Lower leg skin (tissue), 4 donors: ENCODE data around the gene ABHD8. TPM values are rescaled to one million over a fixed set of nuclear protein-coding genes. Genes with fewer than 3 reads are reported as not detected.

ENCODE experiments used
- DNase-seq, 2 donors: peaks; one replicate each; pipeline ENCODE4 v3.0.0-alpha.2; 2019; ENCODE audit warnings: low spot score in 2 of 2
- H3K4me3 ChIP-seq: fragments of 200-600 bp; sonication (generic); 2 replicates; pipeline ENCODE4 v1.5.1; 2017; ENCODE audit warnings: mild to moderate bottlenecking, low read depth; ENCODE audit not compliant: poor library complexity, severe bottlenecking
- POLR2A ChIP-seq, 2 donors: fragments of 450-650 bp; IDR thresholded peaks; one replicate each; pipeline ENCODE4 v1.6.1; 2016 to 2017; ENCODE audit warnings: antibody characterized with exemption in 2 of 2, mild to moderate bottlenecking in 1 of 2, moderate library complexity in 1 of 2
- WGBS, 2 donors: methylation state at CpG; one replicate each; pipeline ENCODE4 v1.1.5; 2018; 5-methylcytosine and 5-hydroxymethylcytosine counted together
- intact Hi-C: fragments of 100-400 bp; cut with DNase I; formaldehyde crosslinking; loops from one replicate; pipeline ENCODE4 v1.15.0; 2023; ENCODE audit warnings: low total_unique reads
- total RNA-seq, 4 donors: library from RNA; depleted of rRNA; stranded (reverse); fragments of >200 nt; gene quantifications; one replicate each; pipeline ENCODE4 v1.1.0, GENCODE V29; 2016
- TF ChIP-seq, protein P1 (sequence below), 3 donors: fragments of 450-650 bp; IDR thresholded peaks; one replicate each; pipeline ENCODE4 v1.5.1; 2016; ENCODE audit warnings: antibody characterized with exemption in 3 of 3, mild to moderate bottlenecking in 3 of 3, moderate library complexity in 2 of 3

Gene ABHD8
- total RNA-seq, 4 donors from 2014 or later, result 20.2 to 34.9 (median 27.7) TPM

DNA sequence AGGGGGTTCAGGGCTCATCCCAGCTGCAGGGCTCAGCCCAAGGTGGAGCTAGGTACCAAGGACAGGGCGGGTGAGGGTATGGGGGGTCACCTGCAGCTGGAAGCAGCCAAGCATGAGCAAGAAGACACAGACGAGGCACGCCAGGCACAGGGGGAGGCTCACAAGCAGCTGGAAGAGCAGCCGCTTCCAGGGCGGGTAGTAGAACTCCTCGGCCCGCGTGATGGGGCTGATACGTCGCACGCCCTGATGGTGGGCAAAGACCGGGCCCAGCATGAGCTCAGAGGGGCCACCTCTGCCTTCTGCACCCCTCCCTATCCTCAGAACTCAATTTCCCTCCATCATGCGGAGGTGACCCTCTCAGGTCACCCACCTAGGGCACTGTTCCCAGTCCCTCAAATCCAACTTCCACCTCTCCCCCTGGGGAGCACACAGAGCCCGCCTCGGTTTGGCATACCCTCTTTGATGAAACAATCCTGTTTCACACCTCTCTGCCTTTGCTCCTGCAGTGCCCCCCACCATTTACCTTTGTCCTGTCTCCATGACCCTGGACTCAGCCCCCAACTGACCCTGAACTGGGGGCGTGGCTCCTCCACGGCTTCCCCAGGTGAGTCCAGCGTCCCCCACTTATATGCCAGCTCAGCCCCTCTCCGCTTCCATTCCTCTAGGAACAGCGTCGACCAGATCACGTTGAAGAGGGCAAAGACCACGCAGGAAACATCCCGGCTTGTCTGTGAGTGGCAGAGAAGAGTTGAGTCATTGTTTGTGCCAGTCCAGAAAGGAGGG lies 27.2 kb upstream of the ABHD8 start:
- intact Hi-C loops, result no loop called here
- no peak for DNase-seq
- 90 to 91% methylated on average over 24 of the region's 24 CpGs for WGBS, 2 donors
- TF ChIP-seq POLR2A (IDR thresholded peaks at IDR 0.05), result no peak
- H3K4me3 ChIP-seq, result no peak overlapping the region

DNA sequence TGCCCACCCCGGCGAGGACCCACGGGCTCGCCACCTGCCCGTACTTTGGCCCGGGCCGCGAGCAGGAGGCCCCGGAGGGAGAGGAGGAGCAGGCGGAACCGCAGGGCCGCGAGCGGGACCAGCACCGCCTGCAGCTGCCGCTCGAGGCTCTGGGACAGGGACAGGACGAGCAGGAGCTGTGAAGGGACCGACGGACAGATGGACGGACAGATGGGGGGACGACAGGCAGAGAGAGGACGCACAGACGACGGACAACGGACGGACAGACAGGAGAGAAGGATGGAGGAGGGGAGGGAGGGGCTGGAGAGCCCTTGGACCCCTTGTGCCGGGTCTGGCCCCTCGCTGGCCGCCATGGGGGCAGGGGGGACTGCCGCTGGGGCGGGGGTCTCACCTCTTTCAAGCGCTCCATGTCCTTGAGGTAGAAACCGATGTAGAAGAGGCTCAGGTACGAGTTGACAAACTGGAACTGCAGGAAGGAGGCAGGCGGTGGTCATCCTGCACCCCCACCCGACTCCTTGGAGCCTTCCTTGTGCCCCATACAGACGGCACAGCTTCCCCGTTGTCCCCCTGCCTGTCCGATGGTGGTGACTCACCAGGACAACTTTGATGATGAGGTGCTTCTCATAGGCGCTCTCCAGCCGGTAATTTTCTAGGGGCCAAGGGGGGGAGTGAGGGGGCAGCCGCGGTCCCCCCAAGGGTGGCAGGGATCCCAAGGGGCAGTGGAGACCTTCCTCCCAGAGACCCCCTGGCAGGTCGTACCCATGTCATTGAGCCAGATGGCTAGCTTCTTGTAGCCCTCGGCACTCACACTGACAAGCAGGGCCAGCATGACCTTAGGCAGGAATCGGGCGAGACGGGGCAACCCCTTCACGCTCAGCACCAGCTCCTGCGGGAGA lies 26.4 kb upstream of the ABHD8 start:
- no peak overlapping the region for H3K4me3 ChIP-seq
- no peak for TF ChIP-seq POLR2A (IDR thresholded peaks at IDR 0.05)
- TF ChIP-seq, protein P1, sequence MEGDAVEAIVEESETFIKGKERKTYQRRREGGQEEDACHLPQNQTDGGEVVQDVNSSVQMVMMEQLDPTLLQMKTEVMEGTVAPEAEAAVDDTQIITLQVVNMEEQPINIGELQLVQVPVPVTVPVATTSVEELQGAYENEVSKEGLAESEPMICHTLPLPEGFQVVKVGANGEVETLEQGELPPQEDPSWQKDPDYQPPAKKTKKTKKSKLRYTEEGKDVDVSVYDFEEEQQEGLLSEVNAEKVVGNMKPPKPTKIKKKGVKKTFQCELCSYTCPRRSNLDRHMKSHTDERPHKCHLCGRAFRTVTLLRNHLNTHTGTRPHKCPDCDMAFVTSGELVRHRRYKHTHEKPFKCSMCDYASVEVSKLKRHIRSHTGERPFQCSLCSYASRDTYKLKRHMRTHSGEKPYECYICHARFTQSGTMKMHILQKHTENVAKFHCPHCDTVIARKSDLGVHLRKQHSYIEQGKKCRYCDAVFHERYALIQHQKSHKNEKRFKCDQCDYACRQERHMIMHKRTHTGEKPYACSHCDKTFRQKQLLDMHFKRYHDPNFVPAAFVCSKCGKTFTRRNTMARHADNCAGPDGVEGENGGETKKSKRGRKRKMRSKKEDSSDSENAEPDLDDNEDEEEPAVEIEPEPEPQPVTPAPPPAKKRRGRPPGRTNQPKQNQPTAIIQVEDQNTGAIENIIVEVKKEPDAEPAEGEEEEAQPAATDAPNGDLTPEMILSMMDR (IDR thresholded peaks at IDR 0.05), result no peak
- intact Hi-C loops, result no loop called here
- WGBS, 2 donors, result 58 to 69% methylated on average over 42 to 51 of the region's 51 CpGs
- no peak for DNase-seq

DNA sequence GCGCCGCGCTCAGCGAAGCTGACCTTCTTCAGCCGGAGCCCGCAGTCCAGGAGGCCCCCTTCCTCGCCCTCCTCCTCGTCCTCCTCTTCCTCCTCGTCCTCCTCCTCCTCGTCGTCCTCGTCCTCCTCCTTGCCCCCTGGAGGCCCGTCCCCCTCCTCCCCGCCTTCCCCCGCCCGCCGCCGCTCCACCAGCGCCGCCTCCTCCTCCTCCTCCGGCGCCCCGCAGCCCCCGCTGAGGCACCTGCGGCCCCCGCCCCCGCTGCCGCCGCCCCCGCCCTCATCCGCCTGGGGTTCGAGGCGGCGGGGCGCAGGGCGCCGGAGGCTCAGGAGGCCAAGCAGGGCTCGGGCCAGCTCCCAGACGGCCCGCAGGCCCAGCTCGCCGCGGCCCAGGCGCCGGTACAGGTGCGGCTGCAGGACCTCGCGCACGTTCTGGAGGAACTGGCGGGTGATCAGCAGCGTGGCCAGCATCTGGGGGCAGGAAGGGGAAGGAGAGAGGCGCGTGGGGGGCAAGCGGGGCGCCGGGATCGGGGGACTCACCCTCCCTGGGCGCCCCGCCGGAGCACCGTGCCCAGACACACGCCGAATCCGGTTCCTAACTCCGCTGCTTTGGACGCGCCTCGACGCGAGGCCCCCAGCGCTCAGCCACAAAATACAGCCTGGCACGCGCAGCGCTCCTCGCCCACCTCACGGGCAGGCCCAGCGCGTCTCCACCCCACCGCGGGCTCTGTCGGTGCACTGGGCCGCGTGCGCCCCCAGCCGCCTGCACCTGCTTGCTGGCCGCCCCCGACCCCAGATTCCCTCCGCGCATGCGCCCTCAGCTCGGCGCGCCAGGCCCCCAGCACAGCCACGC lies 25.5 kb upstream of the ABHD8 start:
- H3K4me3 ChIP-seq, result peak overlapping the region; percentile 18
- no peak for TF ChIP-seq POLR2A (IDR thresholded peaks at IDR 0.05)
- TF ChIP-seq, protein P1 (IDR thresholded peaks at IDR 0.05), result no peak
- DNase-seq, result no peak
- WGBS, 2 donors, result 27 to 50% methylated on average over 38 to 59 of the region's 94 CpGs
- intact Hi-C loops, result no loop called here

DNA sequence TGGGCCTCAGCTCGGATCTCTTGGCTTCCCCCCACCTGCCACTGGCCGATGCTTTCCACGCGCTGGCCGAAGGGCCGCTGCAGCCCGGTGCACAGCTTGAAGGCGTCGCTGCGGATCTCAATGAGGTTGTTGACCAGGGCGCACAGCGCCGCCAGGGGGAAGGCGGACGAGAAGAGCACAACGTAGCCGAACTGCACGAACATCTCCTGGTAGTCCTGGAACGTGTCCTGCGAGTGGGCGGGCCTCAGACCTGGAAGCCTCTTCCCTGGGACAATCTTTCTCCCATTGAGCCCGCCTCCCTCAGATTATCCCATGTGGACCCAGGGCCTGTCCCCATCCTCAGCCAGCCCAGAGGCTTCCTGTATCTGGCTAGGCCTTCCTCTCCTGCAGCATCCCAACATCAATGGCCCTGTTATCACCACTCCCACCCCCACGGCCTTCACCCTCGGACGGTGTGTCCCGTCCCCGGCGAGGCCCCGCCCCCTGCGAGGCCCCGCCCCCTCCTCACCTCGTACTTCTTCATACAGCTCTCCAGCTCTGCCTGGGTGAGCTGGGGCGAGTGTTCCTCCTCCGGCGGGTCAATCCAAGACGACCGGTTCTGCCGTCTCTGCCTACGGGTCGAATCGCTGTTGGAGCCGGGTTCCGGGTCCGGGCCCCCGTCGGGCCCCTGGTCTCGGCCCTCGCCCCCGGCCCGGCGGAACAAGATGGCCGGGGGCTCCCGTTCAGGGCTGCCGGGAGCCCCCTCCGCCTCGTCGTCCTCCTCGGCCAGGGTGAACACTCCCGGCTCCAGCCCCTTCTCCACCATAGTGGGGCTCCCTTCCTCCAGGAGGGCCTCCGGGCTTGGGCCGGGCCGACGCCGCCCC lies 24.7 kb upstream of the ABHD8 start:
- H3K4me3 ChIP-seq, result peak overlapping the region; percentile 18
- intact Hi-C loops, result no loop called here
- peak in 1 of 2 donors; percentile 64 for DNase-seq
- 38 to 42% methylated on average over 49 to 54 of the region's 64 CpGs for WGBS, 2 donors
- TF ChIP-seq, protein P1 (IDR thresholded peaks at IDR 0.05), result no peak
- no peak for TF ChIP-seq POLR2A (IDR thresholded peaks at IDR 0.05)

DNA sequence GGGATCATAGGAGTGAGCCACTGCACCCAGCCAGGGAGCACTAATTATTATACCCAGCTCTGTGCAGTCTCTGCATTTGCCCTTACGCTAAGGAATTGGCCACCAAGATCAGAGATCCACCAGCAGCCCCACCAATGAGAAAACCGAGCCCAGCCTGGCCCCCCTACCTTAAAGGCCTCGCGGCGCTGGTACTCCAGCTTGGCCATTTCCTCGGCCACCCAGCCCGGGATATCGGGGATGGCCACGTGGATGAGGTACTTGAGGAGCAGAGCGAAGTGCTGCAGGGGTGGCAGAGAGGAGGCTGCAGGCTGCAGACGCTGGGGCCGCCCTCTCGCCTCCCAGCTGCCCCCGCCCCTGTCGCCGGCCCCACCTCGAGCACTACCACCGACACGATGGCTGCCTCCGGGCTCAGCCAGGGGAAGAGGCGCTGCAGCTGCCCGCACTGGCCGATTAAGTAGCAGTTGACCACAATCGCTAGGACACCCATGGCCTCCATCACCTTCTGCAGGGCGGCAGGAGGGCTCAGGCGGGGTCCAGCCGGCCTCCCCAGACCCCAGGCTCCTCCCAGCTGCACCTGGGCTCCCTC lies 23.9 kb upstream of the ABHD8 start:
- no peak for DNase-seq
- WGBS, 2 donors, result 91 to 92% methylated on average over 7 to 24 of the region's 27 CpGs
- TF ChIP-seq POLR2A (IDR thresholded peaks at IDR 0.05), result no peak
- TF ChIP-seq, protein P1 (IDR thresholded peaks at IDR 0.05), result no peak
- no peak overlapping the region for H3K4me3 ChIP-seq
- intact Hi-C loops, result no loop called here
